GM21619 (cell line): ENCODE measurements around the gene FAM180A.
"Not testable (repeated sequence)": the region's sequence is repeated elsewhere in the genome, so short reads cannot be mapped to it uniquely, and the experiment has no call there.

Source experiments
- ATAC-seq: cut with Tn5 transposase; IDR thresholded peaks from one replicate; pipeline ENCODE4 v1.9.1; 2021; ENCODE audit not compliant: unreplicated experiment

The FAM180A gene

GRCh38 chr7:135748770-135749169, at the start of gene FAM180A:
FAM180A (minus strand) TSS chr7:135748813; CDS start chr7:135748580, 233 bp downstream.
- ATAC-seq = no peak

GRCh38 chr7:135798095-135798494, 49.5 kb upstream of the FAM180A start:
- no peak for ATAC-seq

GRCh38 chr7:135795846-135796570, 47.4 kb upstream of the FAM180A start:
- no peak for ATAC-seq

- ATAC-seq = no peak
Measured at GRCh38 chr7:135793841-135794240, 45.2 kb upstream of the FAM180A start.

- ATAC-seq = no peak
Measured at GRCh38 chr7:135792866-135793265, 44.3 kb upstream of the FAM180A start.

- ATAC-seq = no peak
Measured at GRCh38 chr7:135792363-135792668, 43.7 kb upstream of the FAM180A start.

- ATAC-seq = no peak
Measured at GRCh38 chr7:135791543-135792362, 43.1 kb upstream of the FAM180A start.

GRCh38 chr7:135790371-135790977, 41.9 kb upstream of the FAM180A start:
- ATAC-seq = no peak

GRCh38 chr7:135789956-135790355, 41.3 kb upstream of the FAM180A start:
- no peak for ATAC-seq

- ATAC-seq = no peak
Measured at GRCh38 chr7:135789431-135789830, 40.8 kb upstream of the FAM180A start.

GRCh38 chr7:135786911-135787310, 38.3 kb upstream of the FAM180A start:
- no peak for ATAC-seq

- no peak for ATAC-seq
Measured at GRCh38 chr7:135785065-135785464, 36.5 kb upstream of the FAM180A start.

GRCh38 chr7:135784013-135784412, 35.4 kb upstream of the FAM180A start:
- ATAC-seq = no peak

GRCh38 chr7:135782801-135783200, 34.2 kb upstream of the FAM180A start:
- no peak for ATAC-seq

- ATAC-seq = no peak
Measured at GRCh38 chr7:135782377-135782776, 33.8 kb upstream of the FAM180A start.

GRCh38 chr7:135777626-135778398, 29.2 kb upstream of the FAM180A start:
- ATAC-seq = no peak

GRCh38 chr7:135775915-135776314, 27.3 kb upstream of the FAM180A start:
- ATAC-seq = not testable (repeated sequence)

GRCh38 chr7:135775230-135775629, 26.6 kb upstream of the FAM180A start:
- ATAC-seq = no peak

GRCh38 chr7:135774284-135774683, 25.7 kb upstream of the FAM180A start:
- ATAC-seq = no peak

- no peak for ATAC-seq
Measured at GRCh38 chr7:135773464-135773863, 24.9 kb upstream of the FAM180A start.

- no peak for ATAC-seq
Measured at GRCh38 chr7:135772639-135773222, 24.1 kb upstream of the FAM180A start.
